Lung (tissue), 12 donors: Measurements from ENCODE around the gene PHB1. TPM values are rescaled to one million over a fixed set of nuclear protein-coding genes. Genes with fewer than 3 reads are reported as not detected.
A peak's percentile ranks its signal among the peaks of the same experiment; 100 is the strongest.

Source experiments
- ATAC-seq: fragments of 200-7000 bp; cut with Tn5 transposase; one replicate; pipeline ENCODE4 v1.9.1; 2020; ENCODE audit warnings: moderate number of reproducible peaks; ENCODE audit not compliant: insufficient read depth, low FRiP score
- DNase-seq, 3 donors: peaks; one replicate each; pipeline ENCODE4 v3.0.0-alpha.2; 2013 to 2017
- H3K27ac ChIP-seq, 2 donors: one replicate each; pipeline ENCODE4 v1.5.1; 2013; ENCODE audit warnings: mild to moderate bottlenecking in 2 of 2, moderate library complexity in 2 of 2, control low read depth in 1 of 2, inconsistent platforms in 1 of 2, low read depth in 1 of 2, low read length in 1 of 2
- H3K27me3 ChIP-seq, 3 donors: one replicate each; pipeline ENCODE4 v1.5.1; 2013; ENCODE audit warnings: low read length in 2 of 3; ENCODE audit not compliant: control insufficient read depth in 3 of 3, insufficient read depth in 3 of 3
- H3K36me3 ChIP-seq, 4 donors: one replicate each; pipeline ENCODE4 v1.5.1; 2013; ENCODE audit warnings: low read length in 4 of 4, mild to moderate bottlenecking in 1 of 4, moderate library complexity in 1 of 4; ENCODE audit not compliant: control insufficient read depth in 4 of 4, insufficient read depth in 4 of 4
- H3K4me1 ChIP-seq, 5 donors: one replicate each; pipeline ENCODE4 v1.5.1; 2013; ENCODE audit warnings: low read length in 5 of 5, mild to moderate bottlenecking in 2 of 5, moderate library complexity in 1 of 5; ENCODE audit not compliant: control insufficient read depth in 5 of 5, insufficient read depth in 5 of 5
- H3K4me3 ChIP-seq: one replicate; pipeline ENCODE4 v1.5.1; 2013; ENCODE audit warnings: mild to moderate bottlenecking, control low read depth, moderate library complexity
- H3K9ac ChIP-seq, 2 donors: one replicate each; pipeline ENCODE4 v1.5.1; 2013; ENCODE audit warnings: low read length in 2 of 2, control low read depth in 1 of 2; ENCODE audit not compliant: insufficient read depth in 1 of 2
- H3K9me3 ChIP-seq, 4 donors: one replicate each; pipeline ENCODE4 v1.5.1; 2013; ENCODE audit warnings: low read length in 3 of 4, mild to moderate bottlenecking in 1 of 4, moderate library complexity in 1 of 4; ENCODE audit not compliant: control insufficient read depth in 4 of 4, insufficient read depth in 3 of 4
- WGBS, 2 donors: extraction: QIAGEN DNeasy Blood & Tissue Kit; methylation state at CpG; one replicate each; pipeline ENCODE4 v1.1.7; 2013; 5-methylcytosine and 5-hydroxymethylcytosine counted together
- polyA plus RNA-seq, 2 donors: library from polyadenylated mRNA; stranded (reverse); fragments of 200-250 nt; gene quantifications; one replicate each; pipeline ENCODE4 v1.2.1, GENCODE V29; 2013
- total RNA-seq, 2 donors: library from RNA; depleted of rRNA in 1 of 2; stranded (reverse); fragments of >200 nt in 1 of 2; gene quantifications; one replicate each; pipeline ENCODE4 v1.2.1, GENCODE V29; 2014 to 2021
- TF ChIP-seq, protein P1 (sequence below): IDR thresholded peaks from 2 replicates; pipeline ENCODE4 v1.5.1; 2012; ENCODE audit warnings: mild to moderate bottlenecking; ENCODE audit errors: control extremely low read depth, extremely low read depth
- donor health status: control.
- donor health status: control.
- donor health status: Bipolar disorder and iron deficiency.
- donor health status: healthy.
- donor health status: DM: yes; HTN: yes; CAD: no.

PHB1 gene
- total and polyA plus RNA-seq, 4 donors = 51.2 to 209 (median 128) TPM

DNA sequence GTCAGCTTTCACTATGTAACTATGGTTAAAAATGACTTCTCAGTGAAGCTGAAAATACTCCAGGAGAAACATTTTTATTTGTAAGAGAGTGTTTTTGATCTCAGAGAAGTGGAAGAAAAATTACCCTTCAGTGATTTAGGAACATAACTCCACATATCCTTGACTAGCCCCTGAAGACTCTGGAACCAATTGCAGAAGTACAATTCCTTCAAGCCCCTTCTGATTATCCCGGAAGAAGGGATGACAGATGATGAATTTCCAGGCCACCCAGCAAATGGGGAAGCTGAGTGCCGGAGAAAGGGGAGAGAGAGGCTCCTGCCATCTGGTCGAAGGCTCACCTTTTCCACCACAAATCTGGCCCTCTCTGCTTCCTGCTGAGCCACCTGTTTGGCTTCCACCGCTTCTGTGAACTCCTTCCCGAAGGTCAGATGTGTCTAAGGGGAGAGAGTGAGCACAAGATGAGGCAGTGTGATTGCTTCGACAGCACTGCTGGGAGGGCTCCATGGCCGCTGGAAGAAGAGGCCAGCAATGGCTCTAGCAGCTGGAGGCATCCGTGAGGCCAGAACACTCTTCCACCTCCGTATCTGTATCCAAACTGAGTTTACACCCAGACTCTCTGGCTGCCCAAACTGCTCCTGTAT is 8.1 kb downstream of the PHB1 start:
- no peak for DNase-seq
- Histone ChIP-seq H3K4me1 (peaks cover 0 to 14% (median 4%) of the 10 kb centered on the region in 5 donors), H3K27me3 (no peaks in the 10 kb centered on the region)

DNA sequence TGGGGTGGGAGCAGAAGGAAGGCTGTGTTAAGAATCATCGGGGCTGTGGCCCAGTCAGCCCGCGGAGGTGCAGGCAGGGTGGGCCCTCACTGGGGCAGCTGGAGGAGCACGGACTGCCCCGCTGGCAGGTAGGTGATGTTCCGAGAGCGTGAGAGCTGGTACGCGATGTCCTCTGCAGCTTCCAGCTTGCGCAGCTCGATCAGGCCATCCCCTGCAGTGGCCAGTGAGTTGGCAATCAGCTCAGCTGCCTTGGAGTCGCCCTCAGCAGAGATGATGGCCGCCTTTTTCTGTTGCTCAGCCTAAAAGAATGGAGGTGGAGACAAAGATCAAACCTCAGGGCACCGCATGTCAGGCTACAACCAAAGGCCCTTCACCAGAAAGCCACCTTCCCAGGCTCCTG is 9.8 kb downstream of the PHB1 start:
- Histone ChIP-seq H3K9ac (no peak overlapping the region), H3K36me3 (peaks cover 31 to 43% (median 33%) of the 10 kb centered on the region in 4 donors), H3K9me3 (no peaks in the 10 kb centered on the region), H3K4me1 (peaks cover 0 to 14% (median 4%) of the 10 kb centered on the region in 5 donors), H3K27me3 (no peaks in the 10 kb centered on the region), H3K27ac (no peak overlapping the region), H3K4me3 (no peak overlapping the region)
- no peak for ATAC-seq
- TF ChIP-seq, protein P1, sequence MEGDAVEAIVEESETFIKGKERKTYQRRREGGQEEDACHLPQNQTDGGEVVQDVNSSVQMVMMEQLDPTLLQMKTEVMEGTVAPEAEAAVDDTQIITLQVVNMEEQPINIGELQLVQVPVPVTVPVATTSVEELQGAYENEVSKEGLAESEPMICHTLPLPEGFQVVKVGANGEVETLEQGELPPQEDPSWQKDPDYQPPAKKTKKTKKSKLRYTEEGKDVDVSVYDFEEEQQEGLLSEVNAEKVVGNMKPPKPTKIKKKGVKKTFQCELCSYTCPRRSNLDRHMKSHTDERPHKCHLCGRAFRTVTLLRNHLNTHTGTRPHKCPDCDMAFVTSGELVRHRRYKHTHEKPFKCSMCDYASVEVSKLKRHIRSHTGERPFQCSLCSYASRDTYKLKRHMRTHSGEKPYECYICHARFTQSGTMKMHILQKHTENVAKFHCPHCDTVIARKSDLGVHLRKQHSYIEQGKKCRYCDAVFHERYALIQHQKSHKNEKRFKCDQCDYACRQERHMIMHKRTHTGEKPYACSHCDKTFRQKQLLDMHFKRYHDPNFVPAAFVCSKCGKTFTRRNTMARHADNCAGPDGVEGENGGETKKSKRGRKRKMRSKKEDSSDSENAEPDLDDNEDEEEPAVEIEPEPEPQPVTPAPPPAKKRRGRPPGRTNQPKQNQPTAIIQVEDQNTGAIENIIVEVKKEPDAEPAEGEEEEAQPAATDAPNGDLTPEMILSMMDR = no peak
- WGBS, 2 donors = 98% methylated on average over 14 of the region's 14 CpGs
- no peak for DNase-seq

More for the DNA sequence above, 8.1 kb downstream of the PHB1 start:
- Histone ChIP-seq H3K9ac (no peak overlapping the region), H3K9me3 (no peaks in the 10 kb centered on the region), H3K27ac (no peak overlapping the region), H3K4me3 (no peak overlapping the region), H3K36me3 (peaks cover 40 to 54% (median 43%) of the 10 kb centered on the region in 4 donors)
- ATAC-seq = no peak
- TF ChIP-seq, protein P1 = no peak
- 92 to 94% methylated on average over 9 of the region's 9 CpGs for WGBS, 2 donors

DNA sequence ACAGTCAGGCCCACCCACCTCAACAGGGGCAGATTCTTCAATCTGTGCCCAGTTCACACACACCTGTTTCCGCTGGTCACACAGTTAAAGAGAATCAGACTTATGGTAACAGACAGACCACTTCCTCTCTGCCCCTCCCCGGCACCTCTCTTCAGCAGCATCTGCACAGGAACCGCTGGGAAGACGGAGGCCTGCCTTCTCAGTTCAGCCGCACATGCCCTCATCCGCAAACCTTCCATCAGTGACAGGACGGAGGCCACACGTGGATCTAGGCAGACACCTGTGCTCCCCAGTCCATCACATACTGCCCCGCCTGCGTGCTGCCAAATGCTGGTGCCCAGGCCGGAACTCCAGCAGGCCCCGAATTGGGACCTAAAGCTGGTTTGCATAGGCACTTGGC is 10.3 kb downstream of the PHB1 start:
- peaks cover 31 to 40% (median 33%) of the 10 kb centered on the region in 4 donors for H3K36me3 ChIP-seq
- peaks cover 0 to 17% (median 4%) of the 10 kb centered on the region in 5 donors for H3K4me1 ChIP-seq
- no peaks in the 10 kb centered on the region for H3K27me3 ChIP-seq
- ATAC-seq (no peak), DNase-seq (no peak)
- TF ChIP-seq, protein P1 = no peak
- 43 to 65% methylated on average over 12 of the region's 12 CpGs for WGBS, 2 donors
- no peak overlapping the region for H3K9ac ChIP-seq
- no peaks in the 10 kb centered on the region for H3K9me3 ChIP-seq
- peak overlapping the region in 1 of 2 donors; percentile 59 for H3K27ac ChIP-seq
- H3K4me3 ChIP-seq = no peak overlapping the region
